ENCODE measurements around the gene HECTD3.

HECTD3 gene

DNA sequence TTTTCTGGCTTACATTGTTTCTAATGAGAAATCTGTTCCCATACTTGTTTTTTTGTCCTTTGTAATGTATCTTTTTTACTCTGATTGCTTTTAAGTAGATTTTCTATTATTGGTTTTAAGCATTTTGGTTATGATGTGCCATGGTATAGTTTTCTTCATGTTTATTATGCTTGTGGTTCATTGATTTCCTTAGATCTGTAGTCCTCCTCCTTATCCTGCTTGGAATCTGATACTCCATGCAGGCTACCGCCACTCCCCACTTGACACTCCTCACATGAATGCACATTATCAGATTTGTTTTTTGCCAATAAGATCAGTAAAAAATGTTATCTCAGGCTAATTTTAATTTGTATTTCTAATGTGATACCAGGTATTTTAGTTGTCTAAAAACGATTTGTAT lies 21.7 kb upstream of the HECTD3 start:
- Histone ChIP-seq H3K9me3 (no peaks in the 10 kb centered on the region), H3K4me1 (no peaks in the 10 kb centered on the region), H3K4me3 (no peak overlapping the region), H3K27me3 (ENCODE audit: low read depth) (no peaks in the 10 kb centered on the region), H3K36me3 (replicated peaks) (no peaks in the 10 kb centered on the region)
- DNase-seq (ENCODE audit: low spot score in 2 of 2) = no peak
- in situ Hi-C loops (cut with MboI; ENCODE audit: low sequenced_read_pairs) = no loop called here

DNA sequence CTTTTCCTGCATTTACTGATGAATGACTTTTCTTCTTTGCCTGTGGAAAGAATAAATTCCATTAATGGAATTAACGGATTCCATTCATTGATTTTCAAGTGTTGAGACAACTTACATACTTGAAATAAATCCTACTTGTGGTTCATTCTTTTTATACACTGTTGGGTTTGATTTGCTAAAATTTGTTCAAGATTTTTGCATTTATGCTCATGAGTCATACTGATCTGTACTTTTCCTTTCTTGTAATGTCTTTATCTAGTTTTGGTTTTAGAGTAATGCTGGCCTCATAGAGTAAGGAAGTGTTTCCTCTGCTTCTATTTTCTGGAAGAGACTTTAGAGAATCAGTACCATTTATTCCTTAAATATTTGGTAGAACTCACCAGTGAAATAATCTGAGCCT lies 15.3 kb upstream of the HECTD3 start:
- no peak for DNase-seq (ENCODE audit: low spot score in 2 of 2)
- no peaks in the 10 kb centered on the region for H3K36me3 ChIP-seq (replicated peaks)
- no peaks in the 10 kb centered on the region for H3K9me3 ChIP-seq
- peaks cover 4% of the 10 kb centered on the region; the same call in 1 of the 2 replicates for H3K27me3 ChIP-seq (ENCODE audit: low read depth)
- no peak overlapping the region for H3K4me3 ChIP-seq
- in situ Hi-C loops (cut with MboI; ENCODE audit: low sequenced_read_pairs) = no loop called here
- H3K4me1 ChIP-seq = no peaks in the 10 kb centered on the region

DNA sequence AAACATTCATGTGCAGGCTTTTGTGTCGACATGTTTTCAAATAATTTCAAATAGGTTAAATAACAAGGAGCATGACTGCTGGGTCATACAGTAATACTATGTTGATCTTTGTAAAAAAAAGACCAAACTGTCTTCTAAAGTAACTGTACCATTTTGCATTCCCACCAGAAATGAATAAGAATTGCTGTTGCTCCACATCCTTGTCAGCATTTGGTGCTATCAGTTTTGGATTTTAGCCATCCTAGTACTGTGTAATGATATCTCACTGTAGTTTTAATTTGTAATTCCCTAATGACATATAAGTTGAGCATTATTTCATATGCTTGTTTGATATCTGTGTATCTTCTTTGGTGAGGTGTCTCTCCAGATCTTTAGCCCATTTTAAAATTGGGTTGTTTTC lies 12.5 kb upstream of the HECTD3 start:
- in situ Hi-C loops (cut with MboI; ENCODE audit: low sequenced_read_pairs) = no loop called here
- Histone ChIP-seq H3K36me3 (replicated peaks) (no peaks in the 10 kb centered on the region), H3K4me1 (no peaks in the 10 kb centered on the region), H3K4me3 (no peak overlapping the region), H3K27me3 (ENCODE audit: low read depth) (peaks cover 4% of the 10 kb centered on the region; the same call in 1 of the 2 replicates), H3K9me3 (no peaks in the 10 kb centered on the region)
- DNase-seq (ENCODE audit: low spot score in 2 of 2) = no peak

DNA sequence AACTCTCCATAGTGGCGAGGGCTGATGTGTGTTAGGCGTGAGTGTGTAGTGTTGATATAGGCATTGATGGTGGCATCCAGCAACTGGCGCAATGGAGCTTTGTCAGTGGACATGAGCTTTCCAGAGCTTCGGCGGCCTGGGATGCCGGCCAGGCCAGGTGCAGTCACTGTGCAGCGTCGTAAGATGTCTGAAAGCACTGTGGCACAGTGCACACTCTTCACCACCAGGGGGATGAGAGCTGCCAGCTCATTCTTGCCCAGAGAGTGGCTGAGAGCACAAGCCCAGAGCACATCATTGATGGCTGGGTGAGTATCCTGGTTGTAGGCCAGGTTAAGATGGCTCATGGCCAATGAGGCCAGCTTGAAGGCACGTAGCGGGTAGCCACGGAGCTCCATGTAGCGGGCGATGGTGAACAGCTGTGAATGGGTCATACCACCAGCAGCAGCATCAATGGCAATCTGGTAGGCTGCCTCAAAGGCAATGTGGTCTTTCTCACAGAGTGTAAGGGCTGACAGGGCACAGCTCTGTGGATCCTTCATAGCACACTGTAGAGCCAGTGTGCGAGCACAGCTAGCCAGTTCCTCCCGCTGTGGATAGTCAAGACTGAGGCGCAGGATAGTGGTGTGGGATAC lies 7.6 kb upstream of the HECTD3 start:
- H3K9me3 ChIP-seq = no peaks in the 10 kb centered on the region
- H3K27me3 ChIP-seq (ENCODE audit: low read depth) = no peaks in the 10 kb centered on the region
- DNase-seq (ENCODE audit: low spot score in 2 of 2) = peak; percentile 51 to 75
- in situ Hi-C loops (cut with MboI; ENCODE audit: low sequenced_read_pairs) = loop anchor here (10.0 kb wide), 1 partner anchor 556 kb away; no protein-coding TSS in a partner anchor
- peaks cover 11% of the 10 kb centered on the region for H3K36me3 ChIP-seq (replicated peaks)
- no peaks in the 10 kb centered on the region for H3K4me1 ChIP-seq
- no peak overlapping the region for H3K4me3 ChIP-seq

DNA sequence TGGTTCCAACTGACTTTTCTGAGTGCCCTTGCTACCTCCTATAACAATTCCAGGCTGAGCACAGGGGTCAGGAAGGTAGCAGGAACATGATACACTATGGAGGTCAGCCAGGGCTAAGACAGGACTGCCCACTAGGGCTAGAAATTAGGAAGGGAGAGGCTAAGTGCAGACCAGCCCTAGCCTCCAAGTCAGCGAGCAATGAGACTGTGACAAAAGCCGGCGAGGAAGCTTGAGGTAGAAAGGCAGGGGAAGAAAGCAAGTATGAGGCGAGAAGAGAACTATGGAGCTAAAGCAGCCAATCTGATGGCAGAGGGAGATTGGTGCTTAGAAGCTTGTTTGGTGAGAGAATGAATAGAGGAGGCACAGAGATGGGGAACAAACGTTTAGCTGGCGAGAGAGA lies 5.6 kb upstream of the HECTD3 start:
- H3K4me1 ChIP-seq = peaks cover 3% of the 10 kb centered on the region
- in situ Hi-C loops (cut with MboI; ENCODE audit: low sequenced_read_pairs) = loop anchor here (10.0 kb wide), 1 partner anchor 558 kb away; no protein-coding TSS in a partner anchor
- peaks cover 11% of the 10 kb centered on the region for H3K36me3 ChIP-seq (replicated peaks)
- H3K4me3 ChIP-seq = no peak overlapping the region
- H3K27me3 ChIP-seq (ENCODE audit: low read depth) = no peaks in the 10 kb centered on the region
- no peaks in the 10 kb centered on the region for H3K9me3 ChIP-seq
- no peak for DNase-seq (ENCODE audit: low spot score in 2 of 2)

DNA sequence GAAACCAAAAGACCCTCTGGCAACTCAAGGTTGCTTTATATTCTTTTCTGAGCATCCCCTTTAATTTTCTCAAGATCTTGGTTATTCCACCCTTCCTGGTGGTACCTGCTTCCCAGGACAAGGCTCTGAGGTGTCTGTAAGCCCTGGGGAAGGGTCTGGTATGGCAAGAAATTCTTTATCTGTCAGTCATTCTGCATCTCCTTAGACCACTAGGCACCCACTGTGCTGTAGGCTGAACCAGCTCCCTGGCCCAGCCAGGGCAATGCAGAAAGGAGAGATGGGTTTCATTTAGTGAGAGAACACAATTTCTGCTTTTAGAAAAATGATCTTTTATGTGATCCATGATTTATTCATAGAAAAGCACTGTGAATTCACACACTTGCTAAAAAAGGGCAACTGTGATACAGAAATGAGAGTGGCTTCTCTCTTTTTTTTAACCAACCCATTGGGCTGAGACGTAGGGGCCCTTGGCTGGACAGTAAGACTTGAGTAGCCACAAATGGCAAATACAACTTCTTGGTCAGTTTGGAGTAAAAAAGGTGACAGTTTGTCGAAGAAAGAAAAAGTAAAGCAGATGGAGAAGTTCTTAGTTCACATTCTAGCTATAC lies 5.1 kb upstream of the HECTD3 start:
- DNase-seq (ENCODE audit: low spot score in 2 of 2) = no peak
- Histone ChIP-seq H3K9me3 (no peaks in the 10 kb centered on the region), H3K4me1 (peaks cover 8% of the 10 kb centered on the region), H3K36me3 (replicated peaks) (peaks cover 11% of the 10 kb centered on the region), H3K27me3 (ENCODE audit: low read depth) (no peaks in the 10 kb centered on the region), H3K4me3 (no peak overlapping the region)
- in situ Hi-C loops (cut with MboI; ENCODE audit: low sequenced_read_pairs) = loop anchor here (10.0 kb wide), 1 partner anchor 559 kb away; no protein-coding TSS in a partner anchor

DNA sequence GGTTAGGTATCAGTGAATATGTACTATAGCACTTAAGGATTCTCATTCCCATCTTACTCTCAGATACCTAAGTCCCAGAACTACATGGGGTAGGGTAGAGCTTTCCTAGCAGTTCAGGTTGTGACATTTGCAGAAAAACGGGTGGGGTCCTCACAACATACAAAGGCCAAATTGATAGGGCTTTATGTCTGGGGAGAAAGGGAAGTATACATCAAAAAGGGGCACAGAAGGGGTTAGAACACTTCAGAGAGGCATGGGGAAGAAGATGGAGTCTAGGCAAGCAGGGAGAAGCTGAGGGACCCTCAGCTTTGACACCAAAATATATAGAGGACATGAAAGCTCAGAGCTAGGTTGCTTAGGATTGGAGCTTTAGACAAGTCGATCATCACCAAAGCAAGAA lies 4.6 kb upstream of the HECTD3 start:
- Histone ChIP-seq H3K36me3 (replicated peaks) (peaks cover 11% of the 10 kb centered on the region), H3K4me3 (no peak overlapping the region), H3K27me3 (ENCODE audit: low read depth) (no peaks in the 10 kb centered on the region), H3K4me1 (peaks cover 8% of the 10 kb centered on the region), H3K9me3 (no peaks in the 10 kb centered on the region)
- no peak for DNase-seq (ENCODE audit: low spot score in 2 of 2)
- in situ Hi-C loops (cut with MboI; ENCODE audit: low sequenced_read_pairs) = loop anchor here (10.0 kb wide), 1 partner anchor 559 kb away; no protein-coding TSS in a partner anchor

DNA sequence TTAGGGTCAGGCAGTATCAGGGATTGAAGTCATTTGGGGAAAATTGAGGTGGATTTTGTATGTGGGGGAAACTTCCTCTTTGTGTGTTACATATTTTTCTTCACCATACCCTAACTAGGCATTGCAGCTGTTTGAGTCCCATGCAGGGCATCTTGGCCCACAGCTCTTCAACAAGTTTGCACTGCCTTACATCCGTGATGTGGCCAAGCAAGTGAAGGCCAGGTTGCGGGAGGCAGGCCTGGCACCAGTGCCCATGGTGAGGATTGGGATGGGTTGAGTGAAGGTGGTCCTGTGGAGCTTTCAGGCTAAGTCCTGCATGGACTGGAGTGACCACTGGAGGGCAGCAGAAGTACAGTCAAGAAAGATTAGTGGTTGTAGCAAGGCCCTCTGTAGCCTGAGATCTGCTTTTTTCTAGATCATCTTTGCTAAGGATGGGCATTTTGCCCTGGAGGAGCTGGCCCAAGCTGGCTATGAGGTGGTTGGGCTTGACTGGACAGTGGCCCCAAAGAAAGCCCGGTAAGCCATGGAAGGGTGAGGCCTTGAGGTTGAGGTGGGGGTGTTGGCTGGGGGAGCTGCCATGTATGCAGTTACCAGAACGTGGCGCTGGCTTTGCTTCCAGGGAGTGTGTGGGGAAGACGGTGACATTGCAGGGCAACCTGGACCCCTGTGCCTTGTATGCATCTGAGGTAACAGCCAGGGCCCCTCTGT lies 3.4 kb upstream of the HECTD3 start:
- in situ Hi-C loops (cut with MboI; ENCODE audit: low sequenced_read_pairs) = loop anchor here (5.0 to 10.0 kb wide), 4 partner anchors 177 to 560 kb away; partner anchors contain the start of gene TESK2
- no peak overlapping the region for H3K4me3 ChIP-seq
- peak; percentile 70 to 90 for DNase-seq (ENCODE audit: low spot score in 2 of 2)
- H3K27me3 ChIP-seq (ENCODE audit: low read depth) = no peaks in the 10 kb centered on the region
- peaks cover 11% of the 10 kb centered on the region for H3K4me1 ChIP-seq
- peaks cover 11% of the 10 kb centered on the region for H3K36me3 ChIP-seq (replicated peaks)
- no peaks in the 10 kb centered on the region for H3K9me3 ChIP-seq

DNA sequence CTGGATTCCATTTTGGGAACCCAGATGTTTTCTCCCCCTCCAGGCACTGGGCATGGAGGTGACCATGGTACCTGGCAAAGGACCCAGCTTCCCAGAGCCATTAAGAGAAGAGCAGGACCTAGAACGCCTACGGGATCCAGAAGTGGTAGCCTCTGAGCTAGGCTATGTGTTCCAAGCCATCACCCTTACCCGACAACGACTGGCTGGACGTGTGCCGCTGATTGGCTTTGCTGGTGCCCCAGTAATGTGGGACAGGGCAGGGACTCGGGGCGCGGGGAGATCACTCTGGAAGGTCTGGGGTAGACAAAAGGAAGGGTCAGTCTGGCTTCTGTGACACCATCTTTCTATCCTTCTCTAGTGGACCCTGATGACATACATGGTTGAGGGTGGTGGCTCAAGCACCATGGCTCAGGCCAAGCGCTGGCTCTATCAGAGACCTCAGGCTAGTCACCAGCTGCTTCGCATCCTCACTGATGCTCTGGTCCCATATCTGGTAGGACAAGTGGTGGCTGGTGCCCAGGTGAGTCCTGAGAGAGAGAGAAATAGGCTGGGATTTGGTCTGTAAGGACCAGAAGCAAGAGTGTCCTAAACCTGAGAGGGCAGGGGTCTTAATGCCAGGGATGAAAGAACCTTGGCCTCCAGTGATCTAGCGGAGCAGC lies 2.6 kb upstream of the HECTD3 start:
- Histone ChIP-seq H3K27me3 (ENCODE audit: low read depth) (no peaks in the 10 kb centered on the region), H3K9me3 (no peaks in the 10 kb centered on the region), H3K36me3 (replicated peaks) (peaks cover 11% of the 10 kb centered on the region), H3K4me1 (peaks cover 11% of the 10 kb centered on the region), H3K4me3 (no peak overlapping the region)
- in situ Hi-C loops (cut with MboI; ENCODE audit: low sequenced_read_pairs) = loop anchor here (5.0 to 10.0 kb wide), 4 partner anchors 176 to 561 kb away; partner anchors contain the start of gene TESK2
- no peak for DNase-seq (ENCODE audit: low spot score in 2 of 2)

DNA sequence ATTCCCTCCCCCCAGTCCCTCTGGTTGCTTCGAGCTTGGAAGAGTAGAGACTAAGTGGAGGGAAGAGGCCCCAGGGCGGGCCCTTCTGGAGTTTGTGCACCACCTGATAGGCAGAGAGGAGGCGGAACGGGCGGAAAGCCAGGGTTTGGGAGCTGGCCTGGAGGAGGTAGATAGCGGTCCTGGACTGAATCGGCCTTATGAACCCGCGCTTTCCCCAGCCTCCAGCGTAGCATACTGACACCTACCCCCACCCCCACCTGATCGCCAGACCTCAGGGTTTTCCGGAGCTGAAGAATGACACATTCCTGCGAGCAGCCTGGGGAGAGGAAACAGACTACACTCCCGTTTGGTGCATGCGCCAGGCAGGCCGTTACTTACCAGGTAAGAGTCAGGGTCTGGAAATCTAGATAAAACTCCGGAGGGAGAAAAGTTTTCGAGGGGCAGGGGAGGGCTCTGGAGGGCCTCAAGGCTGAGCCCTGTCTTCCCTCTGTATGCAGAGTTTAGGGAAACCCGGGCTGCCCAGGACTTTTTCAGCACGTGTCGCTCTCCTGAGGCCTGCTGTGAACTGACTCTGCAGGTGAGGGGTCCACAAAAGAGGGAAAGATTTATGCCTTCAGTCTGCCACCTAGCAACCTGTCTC lies 1.6 kb upstream of the HECTD3 start:
- no peaks in the 10 kb centered on the region for H3K27me3 ChIP-seq (ENCODE audit: low read depth)
- H3K36me3 ChIP-seq (replicated peaks) = peaks cover 11% of the 10 kb centered on the region
- in situ Hi-C loops (cut with MboI; ENCODE audit: low sequenced_read_pairs) = loop anchor here (5.0 to 10.0 kb wide), 4 partner anchors 175 to 562 kb away; partner anchors contain the start of gene TESK2

DNA sequence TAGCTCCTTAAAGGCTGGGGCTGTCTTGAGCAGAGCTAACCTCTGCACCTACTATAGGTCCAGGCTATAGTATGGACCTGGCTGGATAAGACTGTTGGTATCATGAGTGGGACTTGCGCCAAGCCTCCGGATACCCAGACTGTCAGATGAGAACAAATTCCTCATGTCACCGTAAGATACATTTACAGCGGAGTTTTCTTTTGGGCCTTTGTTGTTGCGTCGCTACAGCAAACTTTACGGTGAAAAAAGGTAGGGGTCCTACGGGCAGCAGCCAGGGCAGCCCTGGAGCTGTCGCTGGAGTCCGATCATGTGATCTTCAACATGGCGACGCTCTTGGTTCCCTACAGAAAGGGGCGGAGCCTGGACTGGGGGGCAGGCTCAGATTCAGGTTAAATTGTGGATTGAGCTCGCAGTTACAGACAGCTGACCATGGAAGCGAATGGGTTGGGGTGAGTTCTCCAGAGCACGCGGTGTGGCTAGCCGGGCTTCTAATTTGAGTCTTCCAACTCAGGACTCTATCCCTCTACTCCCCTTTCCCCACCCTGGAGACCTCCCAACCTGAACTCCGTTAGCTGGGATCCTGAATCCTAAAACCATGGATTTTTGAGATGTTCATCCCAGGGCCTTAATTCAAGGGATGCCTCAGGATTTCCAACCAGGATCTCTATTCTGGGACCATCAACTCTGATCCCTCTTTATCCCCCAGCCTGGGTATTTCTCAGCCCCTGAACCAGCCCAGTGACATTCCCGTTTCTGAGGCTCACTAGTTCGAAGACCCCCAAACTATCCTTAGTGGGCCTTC lies 914 bp upstream of the HECTD3 start, which contains the start of gene UROD:
UROD (plus strand) TSS at position 418 of the 802 bp plus-strand sequence; CDS start at position 430, 12 bp downstream.
- peaks cover 11% of the 10 kb centered on the region for H3K4me1 ChIP-seq
- H3K4me3 ChIP-seq = peak within 1 kb of the TSS; percentile 56
- H3K36me3 ChIP-seq (replicated peaks) = peaks cover 18% of the 10 kb centered on the region
- peak; percentile 97 to 98 for DNase-seq (ENCODE audit: low spot score in 2 of 2)
- no peaks in the 10 kb centered on the region for H3K9me3 ChIP-seq
- in situ Hi-C loops (cut with MboI; ENCODE audit: low sequenced_read_pairs) = loop anchor here (5.0 to 10.0 kb wide), 4 partner anchors 175 to 563 kb away; partner anchors contain the start of gene TESK2
- H3K27me3 ChIP-seq (ENCODE audit: low read depth) = no peaks in the 10 kb centered on the region

More for the DNA sequence above, 1.6 kb upstream of the HECTD3 start:
- peak overlapping the region; percentile 56 for H3K4me3 ChIP-seq
- H3K4me1 ChIP-seq = peaks cover 11% of the 10 kb centered on the region
- peak; percentile 64 to 78 for DNase-seq (ENCODE audit: low spot score in 2 of 2)
- no peaks in the 10 kb centered on the region for H3K9me3 ChIP-seq
